Body of pancreas (tissue), 4 donors: ENCODE results near the gene CRHR2.

Experiments
- POLR2A ChIP-seq, 3 donors: fragments of 450-650 bp; IDR thresholded peaks; one replicate each; pipeline ENCODE4 v1.6.1; 2016; ENCODE audit warnings: antibody characterized with exemption in 3 of 3, mild to moderate bottlenecking in 2 of 3
- TF ChIP-seq, protein P1 (sequence below), 7 experiments: fragments of 450-650 bp in 4 of 7; fragments of 200-600 bp in 3 of 7; sonication (generic) in 3 of 7; IDR thresholded peaks; one replicate each; pipeline ENCODE4 v1.5.1; 2016 to 2019; ENCODE audit warnings: antibody characterized with exemption in 7 of 7

DNA sequence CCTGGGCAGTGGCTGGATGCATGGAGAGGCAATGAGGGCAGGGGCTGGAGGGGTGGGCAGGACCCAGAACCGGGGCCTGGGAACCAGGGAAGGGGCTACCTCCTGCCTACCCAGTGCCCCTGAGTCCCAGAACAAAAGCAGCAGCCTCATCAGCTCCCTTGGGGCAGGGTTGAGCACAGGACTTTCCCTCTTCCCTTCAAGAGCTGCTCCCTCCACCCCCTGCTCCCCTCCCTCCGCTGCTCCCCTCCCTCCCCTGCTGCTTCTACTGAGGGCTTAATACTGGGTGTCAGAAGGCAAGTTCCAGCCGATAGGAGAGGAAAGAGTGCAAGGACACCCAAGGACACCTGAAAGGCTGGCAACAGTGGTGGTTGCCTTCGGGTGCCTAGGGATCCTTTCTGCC lies 41.5 kb upstream of the CRHR2 start:
- TF ChIP-seq, protein P1, sequence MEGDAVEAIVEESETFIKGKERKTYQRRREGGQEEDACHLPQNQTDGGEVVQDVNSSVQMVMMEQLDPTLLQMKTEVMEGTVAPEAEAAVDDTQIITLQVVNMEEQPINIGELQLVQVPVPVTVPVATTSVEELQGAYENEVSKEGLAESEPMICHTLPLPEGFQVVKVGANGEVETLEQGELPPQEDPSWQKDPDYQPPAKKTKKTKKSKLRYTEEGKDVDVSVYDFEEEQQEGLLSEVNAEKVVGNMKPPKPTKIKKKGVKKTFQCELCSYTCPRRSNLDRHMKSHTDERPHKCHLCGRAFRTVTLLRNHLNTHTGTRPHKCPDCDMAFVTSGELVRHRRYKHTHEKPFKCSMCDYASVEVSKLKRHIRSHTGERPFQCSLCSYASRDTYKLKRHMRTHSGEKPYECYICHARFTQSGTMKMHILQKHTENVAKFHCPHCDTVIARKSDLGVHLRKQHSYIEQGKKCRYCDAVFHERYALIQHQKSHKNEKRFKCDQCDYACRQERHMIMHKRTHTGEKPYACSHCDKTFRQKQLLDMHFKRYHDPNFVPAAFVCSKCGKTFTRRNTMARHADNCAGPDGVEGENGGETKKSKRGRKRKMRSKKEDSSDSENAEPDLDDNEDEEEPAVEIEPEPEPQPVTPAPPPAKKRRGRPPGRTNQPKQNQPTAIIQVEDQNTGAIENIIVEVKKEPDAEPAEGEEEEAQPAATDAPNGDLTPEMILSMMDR (IDR thresholded peaks at IDR 0.05), result no peak
- TF ChIP-seq POLR2A (IDR thresholded peaks at IDR 0.05), result no peak
